SK-N-SH (cell line): ENCODE measurements around the gene GPC5. TPM values are rescaled to one million over a fixed set of nuclear protein-coding genes. Genes with fewer than 3 reads are reported as not detected.

ENCODE experiments used
- CTCF ChIA-PET: fragments of 300-600, 350-600 bp; formaldehyde crosslinking; extraction: SDS; loops from one replicate; lab custom pipeline; 2021; lab: Yijun Ruan, JAX
- POLR2A ChIA-PET: fragments of 350-600 bp; sonication (Branson Sonifier 250); formaldehyde crosslinking; extraction: SDS; loops from one replicate; lab custom pipeline; 2020; ENCODE audit warnings: antibody characterized with exemption, inconsistent platforms; lab: Yijun Ruan, JAX
- DNase-seq: peaks from one replicate; pipeline ENCODE4 v3.0.0; 2012
- H2AFZ ChIP-seq: fragments of 200-600 bp; sonication (generic); 2 replicates; pipeline ENCODE4 v1.8.1; 2016; ENCODE audit warnings: antibody characterized with exemption, mild to moderate bottlenecking, low read depth
- H3F3A ChIP-seq: fragments of 200-600 bp; sonication (generic); replicated peaks from 2 replicates; pipeline ENCODE3; 2016; ENCODE audit warnings: antibody characterized with exemption, mild to moderate bottlenecking; ENCODE audit not compliant: insufficient read depth
- H3K27ac ChIP-seq, 2 experiments: fragments of 200-500 bp in 1 of 2; fragments of 200-600 bp in 1 of 2; sonication (Bioruptor generic) in 1 of 2; sonication (generic), shearing (Covaris generic) in 1 of 2; 2 replicates each; pipeline versions ENCODE4 v1.5.1 to v1.6.1; 2014 to 2016; ENCODE audit warnings: low read depth in 2 of 2, inconsistent platforms in 1 of 2, low read length in 1 of 2, mild to moderate bottlenecking in 1 of 2, mixed read lengths in 1 of 2
- H3K27me3 ChIP-seq: fragments of 200-600 bp; sonication (generic), shearing (Covaris generic); 2 replicates; pipeline ENCODE4 v1.6.1; 2016; ENCODE audit warnings: mixed run types; ENCODE audit not compliant: insufficient read depth
- H3K36me3 ChIP-seq, 2 experiments: fragments of 200-500 bp in 1 of 2; fragments of 200-600 bp in 1 of 2; sonication (Bioruptor generic) in 1 of 2; sonication (generic) in 1 of 2; replicated peaks in 1 of 2; 2 replicates each; pipeline versions ENCODE3 to v1.5.1; 2014 to 2016; ENCODE audit warnings: low read length in 1 of 2, mild to moderate bottlenecking in 1 of 2; ENCODE audit not compliant: insufficient read depth in 2 of 2, control insufficient read depth in 1 of 2
- H3K4me1 ChIP-seq, 2 experiments: fragments of 200-500 bp in 1 of 2; fragments of 200-600 bp in 1 of 2; sonication (Bioruptor generic) in 1 of 2; sonication (generic), shearing (Covaris generic) in 1 of 2; 2 replicates each; pipeline versions ENCODE4 v1.5.1 to v1.6.1; 2014 to 2016; ENCODE audit warnings: low read depth in 1 of 2, low read length in 1 of 2, mixed run types in 1 of 2; ENCODE audit not compliant: insufficient read depth in 2 of 2, control insufficient read depth in 1 of 2
- H3K4me2 ChIP-seq: fragments of 200-600 bp; sonication (generic), shearing (Covaris generic); 2 replicates; pipeline ENCODE4 v1.6.1; 2017; ENCODE audit warnings: mixed run types
- H3K4me3 ChIP-seq, 2 experiments: fragments of 200-500 bp in 1 of 2; fragments of 200-600 bp in 1 of 2; sonication (Bioruptor generic) in 1 of 2; sonication (generic), shearing (Covaris generic) in 1 of 2; 2 replicates each; pipeline versions ENCODE4 v1.5.1 to v1.8.1; 2014 to 2016; ENCODE audit warnings: low read depth in 2 of 2, inconsistent platforms in 1 of 2, low read length in 1 of 2, mild to moderate bottlenecking in 1 of 2, mixed read lengths in 1 of 2, moderate library complexity in 1 of 2
- H3K79me2 ChIP-seq: fragments of 200-600 bp; sonication (generic); 2 replicates; pipeline ENCODE4 v1.8.1; 2017; ENCODE audit warnings: mild to moderate bottlenecking; ENCODE audit not compliant: insufficient read depth
- H3K9ac ChIP-seq: fragments of 200-600 bp; sonication (generic); 2 replicates; pipeline ENCODE4 v1.6.1; 2017; ENCODE audit warnings: mixed run types
- H3K9me2 ChIP-seq: fragments of 200-600 bp; sonication (generic); 2 replicates; pipeline ENCODE4 v1.6.1; 2017; ENCODE audit warnings: mixed run types
- H3K9me3 ChIP-seq: fragments of 200-600 bp; sonication (generic); 2 replicates; pipeline ENCODE4 v1.6.1; 2017; ENCODE audit warnings: mixed run types, mild to moderate bottlenecking, moderate library complexity
- H4K20me1 ChIP-seq: fragments of 200-600 bp; sonication (generic); 2 replicates; pipeline ENCODE4 v1.6.1; 2017; ENCODE audit warnings: mild to moderate bottlenecking, mixed run types; ENCODE audit not compliant: insufficient read depth
- CHD2 ChIP-seq: fragments of 150-350 bp; IDR thresholded peaks from 2 replicates; pipeline ENCODE4 v1.6.1; 2018; ENCODE audit warnings: low read length; ENCODE audit not compliant: partially characterized antibody
- EZH2phosphoT487 ChIP-seq: fragments of 200-600 bp; sonication (generic); IDR thresholded peaks from 2 replicates; pipeline ENCODE4 v1.6.1; 2017; ENCODE audit warnings: low read depth, mixed run types, mild to moderate bottlenecking, antibody characterized with exemption, moderate library complexity, borderline replicate concordance
- FOSL2 ChIP-seq: IDR thresholded peaks from 2 replicates; pipeline ENCODE4 v1.4.0; 2012; ENCODE audit warnings: low read depth, mild to moderate bottlenecking, moderate library complexity, borderline replicate concordance
- FOXJ3 ChIP-seq: sonication (generic); formaldehyde crosslinking; IDR thresholded peaks from 2 replicates; pipeline ENCODE4 v1.5.1; 2020; ENCODE audit warnings: mild to moderate bottlenecking, missing genetic modification reagents
- GATA2 ChIP-seq: sonication (generic); formaldehyde crosslinking; IDR thresholded peaks from 2 replicates; pipeline ENCODE4 v1.5.0; 2020; ENCODE audit warnings: mild to moderate bottlenecking, missing genetic modification reagents
- IRF3 ChIP-seq: fragments of 150-350 bp; IDR thresholded peaks from 2 replicates; pipeline ENCODE4 v1.6.1; 2016; ENCODE audit warnings: mild to moderate bottlenecking, low read depth, low read length
- JUND ChIP-seq: IDR thresholded peaks from 2 replicates; pipeline ENCODE4 v1.4.0; 2012
- MAX ChIP-seq: IDR thresholded peaks from 2 replicates; pipeline ENCODE4 v1.4.0; 2012; ENCODE audit warnings: low read depth
- MXI1 ChIP-seq: IDR thresholded peaks from 2 replicates; pipeline ENCODE4 v1.6.1; 2012; ENCODE audit warnings: mild to moderate bottlenecking, low read depth, low read length, improper control_type of control experiment
- NRF1 ChIP-seq: IDR thresholded peaks from 2 replicates; pipeline ENCODE4 v1.6.1; 2012; ENCODE audit warnings: low read depth, mild to moderate bottlenecking, low read length
- PBX3 ChIP-seq: IDR thresholded peaks from 2 replicates; pipeline ENCODE4; 2012
- RFX5 ChIP-seq: IDR thresholded peaks from 2 replicates; pipeline ENCODE4 v1.6.1; 2012; ENCODE audit warnings: mild to moderate bottlenecking, improper control_type of control experiment, low read length
- RXRA ChIP-seq: IDR thresholded peaks from 2 replicates; pipeline ENCODE4 v1.4.0; 2012; ENCODE audit warnings: low read depth, mild to moderate bottlenecking, borderline replicate concordance
- SIN3A ChIP-seq: IDR thresholded peaks from 2 replicates; pipeline ENCODE4 v1.6.1; 2012; ENCODE audit warnings: low read depth, mild to moderate bottlenecking, low read length, moderate library complexity, borderline replicate concordance
- TCF12 ChIP-seq: IDR thresholded peaks from 2 replicates; pipeline ENCODE4 v1.4.0; 2012
- TEAD4 ChIP-seq: IDR thresholded peaks from 2 replicates; pipeline ENCODE4 v1.4.0; 2012; ENCODE audit warnings: mild to moderate bottlenecking, borderline replicate concordance; ENCODE audit not compliant: insufficient read depth
- USF2 ChIP-seq: fragments of 150-350 bp; IDR thresholded peaks from 2 replicates; pipeline ENCODE4 v1.6.1; 2017; ENCODE audit warnings: antibody characterized with exemption, low read length, low read depth, borderline replicate concordance
- YY1 ChIP-seq: IDR thresholded peaks from 2 replicates; pipeline ENCODE4 v1.4.0; 2012; ENCODE audit warnings: low read depth, mild to moderate bottlenecking
- WGBS: methylation state at CpG from one replicate; pipeline ENCODE4 v1.1.6; 2017; ENCODE audit warnings: low lambda C conversion rate; 5-methylcytosine and 5-hydroxymethylcytosine counted together
- polyA plus RNA-seq, 3 experiments: library from polyadenylated mRNA; depleted of rRNA; stranded (reverse); fragments of >200 nt; gene quantifications; 2 replicates each; pipeline ENCODE4 v1.2.3, GENCODE V29; 2012
- TF ChIP-seq, protein P1 (sequence below): IDR thresholded peaks from 2 replicates; pipeline ENCODE4 v1.4.0; 2012; ENCODE audit warnings: low read depth, borderline replicate concordance
- TF ChIP-seq, protein P2 (sequence below): IDR thresholded peaks from 2 replicates; pipeline ENCODE4 v1.6.1; 2012; ENCODE audit warnings: mild to moderate bottlenecking, low read depth, low read length, moderate library complexity

GPC5 gene
- polyA plus RNA-seq, 1 of the 3 experiments (the other 2 are of a cell fraction), result 0.03 TPM

DNA sequence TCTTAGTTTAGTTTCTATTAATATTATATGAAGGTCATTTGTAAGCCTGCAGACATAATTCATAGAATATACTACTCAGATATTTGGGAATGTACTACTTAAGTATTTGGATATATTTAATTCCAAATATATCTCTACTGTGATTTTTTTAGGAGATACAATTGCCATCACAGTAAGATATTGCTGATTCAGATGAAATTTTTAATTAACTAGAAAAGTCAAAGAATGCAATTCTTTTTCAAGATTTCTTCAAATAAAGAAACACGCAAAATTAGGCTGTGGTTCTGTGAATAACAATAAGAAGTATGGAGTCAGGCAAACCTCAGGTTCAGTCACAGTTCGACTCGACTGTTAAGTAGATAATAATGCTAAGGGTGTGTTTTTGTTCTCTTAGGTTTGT is 1277.8 kb downstream of the GPC5 start:
- Histone ChIP-seq H3K9me2 (no peaks in the 10 kb centered on the region), H2AFZ (no peak overlapping the region), H3K36me3 (no peaks in the 10 kb centered on the region), H3K4me3 (no peak overlapping the region), H3K4me1 (no peaks in the 10 kb centered on the region), H3K27me3 (no peaks in the 10 kb centered on the region), H3K9ac (no peak overlapping the region), H3K9me3 (no peaks in the 10 kb centered on the region), H3K27ac (no peak overlapping the region), H3K79me2 (no peaks in the 10 kb centered on the region), H4K20me1 (no peaks in the 10 kb centered on the region), H3K4me2 (no peak overlapping the region), H3F3A (no peaks in the 10 kb centered on the region)
- TF ChIP-seq JUND (no peak), MXI1 (no peak), MAX (no peak), USF2 (no peak), TEAD4 (no peak), YY1 (no peak)
- TF ChIP-seq, protein P1, sequence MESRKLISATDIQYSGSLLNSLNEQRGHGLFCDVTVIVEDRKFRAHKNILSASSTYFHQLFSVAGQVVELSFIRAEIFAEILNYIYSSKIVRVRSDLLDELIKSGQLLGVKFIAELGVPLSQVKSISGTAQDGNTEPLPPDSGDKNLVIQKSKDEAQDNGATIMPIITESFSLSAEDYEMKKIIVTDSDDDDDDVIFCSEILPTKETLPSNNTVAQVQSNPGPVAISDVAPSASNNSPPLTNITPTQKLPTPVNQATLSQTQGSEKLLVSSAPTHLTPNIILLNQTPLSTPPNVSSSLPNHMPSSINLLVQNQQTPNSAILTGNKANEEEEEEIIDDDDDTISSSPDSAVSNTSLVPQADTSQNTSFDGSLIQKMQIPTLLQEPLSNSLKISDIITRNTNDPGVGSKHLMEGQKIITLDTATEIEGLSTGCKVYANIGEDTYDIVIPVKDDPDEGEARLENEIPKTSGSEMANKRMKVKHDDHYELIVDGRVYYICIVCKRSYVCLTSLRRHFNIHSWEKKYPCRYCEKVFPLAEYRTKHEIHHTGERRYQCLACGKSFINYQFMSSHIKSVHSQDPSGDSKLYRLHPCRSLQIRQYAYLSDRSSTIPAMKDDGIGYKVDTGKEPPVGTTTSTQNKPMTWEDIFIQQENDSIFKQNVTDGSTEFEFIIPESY, result no peak
- ChIA-PET CTCF (no interaction called here), POLR2A (no interaction called here)
- DNase-seq, result no peak
- 64% methylated on average over 3 of the region's 3 CpGs for WGBS

- no peaks in the 10 kb centered on the region for H3K79me2 ChIP-seq
- no peaks in the 10 kb centered on the region for H3K36me3 ChIP-seq
- POLR2A ChIA-PET, result no interaction called here
- H3K4me1 ChIP-seq, result no peaks in the 10 kb centered on the region
- 46% methylated on average over 3 of the region's 4 CpGs for WGBS
- CTCF ChIA-PET, result no interaction called here
- H3K9me2 ChIP-seq, result no peaks in the 10 kb centered on the region
- H3K9ac ChIP-seq, result no peak overlapping the region
- no peak overlapping the region for H3K4me3 ChIP-seq
- no peaks in the 10 kb centered on the region for H3K9me3 ChIP-seq
- H4K20me1 ChIP-seq, result no peaks in the 10 kb centered on the region
- H3K27ac ChIP-seq, result no peak overlapping the region
- no peak overlapping the region for H2AFZ ChIP-seq
- no peak for DNase-seq
- H3F3A ChIP-seq, result no peaks in the 10 kb centered on the region
- no peak overlapping the region for H3K4me2 ChIP-seq
- H3K27me3 ChIP-seq, result no peaks in the 10 kb centered on the region
- no peak for TF ChIP-seq FOSL2
- TF ChIP-seq SIN3A, result no peak
- no peak for TF ChIP-seq JUND
- TF ChIP-seq, protein P2, sequence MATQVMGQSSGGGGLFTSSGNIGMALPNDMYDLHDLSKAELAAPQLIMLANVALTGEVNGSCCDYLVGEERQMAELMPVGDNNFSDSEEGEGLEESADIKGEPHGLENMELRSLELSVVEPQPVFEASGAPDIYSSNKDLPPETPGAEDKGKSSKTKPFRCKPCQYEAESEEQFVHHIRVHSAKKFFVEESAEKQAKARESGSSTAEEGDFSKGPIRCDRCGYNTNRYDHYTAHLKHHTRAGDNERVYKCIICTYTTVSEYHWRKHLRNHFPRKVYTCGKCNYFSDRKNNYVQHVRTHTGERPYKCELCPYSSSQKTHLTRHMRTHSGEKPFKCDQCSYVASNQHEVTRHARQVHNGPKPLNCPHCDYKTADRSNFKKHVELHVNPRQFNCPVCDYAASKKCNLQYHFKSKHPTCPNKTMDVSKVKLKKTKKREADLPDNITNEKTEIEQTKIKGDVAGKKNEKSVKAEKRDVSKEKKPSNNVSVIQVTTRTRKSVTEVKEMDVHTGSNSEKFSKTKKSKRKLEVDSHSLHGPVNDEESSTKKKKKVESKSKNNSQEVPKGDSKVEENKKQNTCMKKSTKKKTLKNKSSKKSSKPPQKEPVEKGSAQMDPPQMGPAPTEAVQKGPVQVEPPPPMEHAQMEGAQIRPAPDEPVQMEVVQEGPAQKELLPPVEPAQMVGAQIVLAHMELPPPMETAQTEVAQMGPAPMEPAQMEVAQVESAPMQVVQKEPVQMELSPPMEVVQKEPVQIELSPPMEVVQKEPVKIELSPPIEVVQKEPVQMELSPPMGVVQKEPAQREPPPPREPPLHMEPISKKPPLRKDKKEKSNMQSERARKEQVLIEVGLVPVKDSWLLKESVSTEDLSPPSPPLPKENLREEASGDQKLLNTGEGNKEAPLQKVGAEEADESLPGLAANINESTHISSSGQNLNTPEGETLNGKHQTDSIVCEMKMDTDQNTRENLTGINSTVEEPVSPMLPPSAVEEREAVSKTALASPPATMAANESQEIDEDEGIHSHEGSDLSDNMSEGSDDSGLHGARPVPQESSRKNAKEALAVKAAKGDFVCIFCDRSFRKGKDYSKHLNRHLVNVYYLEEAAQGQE, result no peak
- TF ChIP-seq RFX5, result no peak
- TF ChIP-seq EZH2phosphoT487, result no peak
- TF ChIP-seq TEAD4, result no peak
- TF ChIP-seq RXRA, result no peak
- no peak for TF ChIP-seq YY1
- TF ChIP-seq IRF3, result no peak
- TF ChIP-seq PBX3, result no peak
- no peak for TF ChIP-seq GATA2 (CRISPR knock-in tag)
- TF ChIP-seq FOXJ3 (CRISPR knock-in tag), result no peak
- TF ChIP-seq TCF12, result no peak
- no peak for TF ChIP-seq CHD2
- no peak for TF ChIP-seq NRF1
Measured at GRCh38 chr13:92677571-92677970, 1279.2 kb downstream of the GPC5 start.
